H1 (cell line): ENCODE data around the gene GRAP. TPM values are rescaled to one million over a fixed set of nuclear protein-coding genes. Genes with fewer than 3 reads are reported as not detected.

ENCODE experiments used
- CTCF ChIA-PET: fragments of 300-600 bp; sonication (Branson Sonifier 250); formaldehyde crosslinking; loops from one replicate; lab custom pipeline; 2021; ENCODE audit not compliant: partially characterized antibody; lab: Charles Lee
- POLR2A ChIA-PET: fragments of 300-600 bp; sonication (Branson Sonifier 250); formaldehyde crosslinking; loops from one replicate; lab custom pipeline; 2021; ENCODE audit warnings: inconsistent platforms; ENCODE audit not compliant: partially characterized antibody; lab: Charles Lee
- DNase-seq, 2 experiments: peaks; one replicate each; pipeline versions ENCODE4 v3.0.0 to v3.0.0-alpha.2; 2010 to 2022; ENCODE audit warnings: low spot score in 2 of 2, low read depth in 1 of 2, mixed read lengths in 1 of 2
- FAIRE-seq: peaks from 2 replicates; lab custom pipeline; 2011; peaks lifted over from hg19 to GRCh38; lab: Jason Lieb, UNC
- H2AFZ ChIP-seq: 2 replicates; pipeline ENCODE4 v1.8.1; 2012; ENCODE audit warnings: low read length, inconsistent platforms
- H2AK5ac ChIP-seq: 2 replicates; pipeline ENCODE4 v1.6.1; 2013; ENCODE audit warnings: low read depth, low read length
- H2BK120ac ChIP-seq: replicated peaks from 2 replicates; pipeline ENCODE3; 2013; ENCODE audit warnings: low read depth, low read length, inconsistent platforms
- H2BK12ac ChIP-seq: 2 replicates; pipeline ENCODE4 v1.6.1; 2013; ENCODE audit warnings: low read depth, low read length
- H2BK15ac ChIP-seq: 2 replicates; pipeline ENCODE4 v1.6.1; 2013; ENCODE audit warnings: low read length
- H2BK20ac ChIP-seq: 2 replicates; pipeline ENCODE4 v1.6.1; 2013; ENCODE audit warnings: low read length
- H2BK5ac ChIP-seq: 2 replicates; pipeline ENCODE4 v1.6.1; 2013; ENCODE audit warnings: low read depth, low read length
- H3K14ac ChIP-seq: 2 replicates; pipeline ENCODE4 v1.6.1; 2013; ENCODE audit warnings: inconsistent platforms; ENCODE audit not compliant: insufficient read length
- H3K18ac ChIP-seq: 2 replicates; pipeline ENCODE4 v1.6.1; 2013; ENCODE audit warnings: low read length; ENCODE audit errors: extremely low read depth
- H3K23ac ChIP-seq: 2 replicates; pipeline ENCODE4 v1.6.1; 2013; ENCODE audit warnings: inconsistent platforms; ENCODE audit not compliant: insufficient read length
- H3K23me2 ChIP-seq: 2 replicates; pipeline ENCODE4 v1.6.1; 2013; ENCODE audit warnings: low read depth, low read length
- H3K27ac ChIP-seq: 2 replicates; pipeline ENCODE4 v1.6.1; 2011; ENCODE audit warnings: low read depth, low read length, inconsistent platforms
- H3K27me3 ChIP-seq, 4 experiments: replicated peaks in 1 of 4; 1 replicate in 1 of 4; 2 replicates in 3 of 4; pipeline versions ENCODE4 v1.6.1 to v1.8.1; 2011 to 2013; ENCODE audit warnings: low read length in 3 of 4, mild to moderate bottlenecking in 3 of 4, inconsistent platforms in 2 of 4, mixed read lengths in 2 of 4, moderate library complexity in 1 of 4; ENCODE audit not compliant: control insufficient read depth in 3 of 4, insufficient read depth in 3 of 4; ENCODE audit errors: extremely low read depth in 1 of 4
- H3K36me3 ChIP-seq, 4 experiments: 2 replicates each; pipeline versions ENCODE4 v1.6.1 to v1.8.1; 2011 to 2013; ENCODE audit warnings: mild to moderate bottlenecking in 4 of 4, low read length in 3 of 4, moderate library complexity in 2 of 4, control low read depth in 1 of 4, inconsistent platforms in 1 of 4; ENCODE audit not compliant: insufficient read depth in 4 of 4, control insufficient read depth in 2 of 4
- H3K4ac ChIP-seq: replicated peaks from 2 replicates; pipeline ENCODE3; 2013; ENCODE audit warnings: low read length, low read depth, mixed read lengths, inconsistent platforms; ENCODE audit not compliant: insufficient read length
- H3K4me1 ChIP-seq, 4 experiments: replicated peaks in 1 of 4; 1 replicate in 1 of 4; 2 replicates in 3 of 4; pipeline versions ENCODE4 v1.6.1 to v1.8.1; 2011 to 2013; ENCODE audit warnings: low read length in 3 of 4, inconsistent platforms in 2 of 4, mixed read lengths in 1 of 4; ENCODE audit not compliant: insufficient read depth in 4 of 4, control insufficient read depth in 3 of 4
- H3K4me2 ChIP-seq, 2 experiments: 2 replicates each; pipeline versions ENCODE4 v1.6.1 to v1.8.1; 2011 to 2013; ENCODE audit warnings: low read depth in 2 of 2, low read length in 2 of 2, control low read depth in 1 of 2, inconsistent platforms in 1 of 2, mild to moderate bottlenecking in 1 of 2; ENCODE audit not compliant: insufficient read depth in 1 of 2
- H3K4me3 ChIP-seq, 4 experiments: fragments of 200-600, 300-600 bp in 1 of 4; sonication (generic), shearing (Covaris generic), sonication (Bioruptor Twin) in 1 of 4; 2 replicates each; pipeline versions ENCODE4 v1.5.1 to v1.8.1; 2011 to 2016; ENCODE audit warnings: low read length in 4 of 4, low read depth in 3 of 4, control low read depth in 2 of 4, inconsistent platforms in 2 of 4, mild to moderate bottlenecking in 2 of 4, mixed read lengths in 1 of 4, moderate library complexity in 1 of 4; ENCODE audit not compliant: insufficient read depth in 2 of 4; ENCODE audit errors: extremely low read depth in 1 of 4
- H3K56ac ChIP-seq: replicated peaks from 2 replicates; pipeline ENCODE3; 2013; ENCODE audit warnings: low read depth, mild to moderate bottlenecking, mixed read lengths, low read length, inconsistent platforms; ENCODE audit not compliant: insufficient read length
- H3K79me1 ChIP-seq: 2 replicates; pipeline ENCODE4 v1.6.1; 2013; ENCODE audit warnings: low read depth, low read length, control low read depth
- H3K79me2 ChIP-seq, 2 experiments: 2 replicates each; pipeline versions ENCODE4 v1.6.1 to v1.8.1; 2012 to 2013; ENCODE audit warnings: low read length in 2 of 2, mild to moderate bottlenecking in 2 of 2, inconsistent platforms in 1 of 2; ENCODE audit not compliant: insufficient read depth in 2 of 2, control insufficient read depth in 1 of 2
- H3K9ac ChIP-seq, 4 experiments: replicated peaks in 1 of 4; 1 replicate in 1 of 4; 2 replicates in 3 of 4; pipeline versions ENCODE4 v1.6.1 to v1.8.1; 2011 to 2013; ENCODE audit warnings: low read depth in 3 of 4, low read length in 3 of 4, control low read depth in 2 of 4, mild to moderate bottlenecking in 2 of 4, moderate library complexity in 2 of 4, inconsistent platforms in 1 of 4; ENCODE audit errors: extremely low read depth in 1 of 4
- H3K9me3 ChIP-seq, 2 experiments: 2 replicates each; pipeline versions ENCODE4 v1.6.1 to v1.8.1; 2012 to 2013; ENCODE audit warnings: mild to moderate bottlenecking in 2 of 2, moderate library complexity in 2 of 2, control low read depth in 1 of 2, inconsistent platforms in 1 of 2, low read depth in 1 of 2, low read length in 1 of 2, mixed read lengths in 1 of 2; ENCODE audit not compliant: insufficient read depth in 2 of 2
- H4K20me1 ChIP-seq, 2 experiments: replicated peaks in 1 of 2; 2 replicates each; pipeline versions ENCODE3 to v1.8.1; 2011 to 2013; ENCODE audit warnings: inconsistent platforms in 2 of 2, low read length in 2 of 2, mild to moderate bottlenecking in 1 of 2; ENCODE audit not compliant: insufficient read depth in 2 of 2, control insufficient read depth in 1 of 2
- H4K5ac ChIP-seq: 2 replicates; pipeline ENCODE4 v1.6.1; 2013; ENCODE audit warnings: low read length, low read depth, mixed read lengths, inconsistent platforms; ENCODE audit not compliant: insufficient read length
- H4K8ac ChIP-seq: 2 replicates; pipeline ENCODE4 v1.8.0; 2013; ENCODE audit warnings: mild to moderate bottlenecking, moderate library complexity, low read length, inconsistent platforms; ENCODE audit not compliant: insufficient read depth; ENCODE audit errors: extremely low read depth
- H4K91ac ChIP-seq: replicated peaks from 2 replicates; pipeline ENCODE3; 2013; ENCODE audit warnings: low read length, mixed read lengths, inconsistent platforms; ENCODE audit not compliant: insufficient read length
- SAP30 ChIP-seq: fragments of 300-600 bp; sonication (generic); IDR thresholded peaks from 2 replicates; pipeline ENCODE4 v1.7.1; 2012; ENCODE audit warnings: low read length, moderate library complexity, mild to moderate bottlenecking, inconsistent platforms; ENCODE audit not compliant: insufficient read depth, insufficient replicate concordance
- WGBS, 2 experiments: shearing (Covaris generic) in 1 of 2; methylation state at CpG; one replicate each; pipeline versions ENCODE4 v1.1.6 to v1.1.7; 2013 to 2015; ENCODE audit warnings: low lambda C conversion rate in 2 of 2, mixed read lengths in 2 of 2, inconsistent platforms in 1 of 2, low coverage in 1 of 2, missing lambda C conversion rate in 1 of 2; ENCODE audit not compliant: insufficient replicate concordance in 2 of 2, insufficient coverage in 1 of 2, insufficient read length in 1 of 2; ENCODE audit errors: extremely low coverage in 1 of 2, missing lambda C conversion rate in 1 of 2; 5-methylcytosine and 5-hydroxymethylcytosine counted together
- polyA plus RNA-seq, 7 experiments: library from polyadenylated mRNA; depleted of rRNA in 3 of 7; stranded (reverse) in 5 of 7; unstranded in 2 of 7; fragments of >200 nt in 5 of 7; fragments of 200-250 nt in 2 of 7; gene quantifications; 1 replicate in 5 of 7; 2 replicates in 1 of 7; 4 replicates in 1 of 7; pipeline versions ENCODE4 v1.2.1 to v1.2.3, GENCODE V29; 2011 to 2013; ENCODE audit warnings: missing spikeins in 2 of 7, mixed read lengths in 2 of 7
- total RNA-seq: library from RNA; stranded (reverse); fragmentation: NEBNext Ultra II Directional; extraction: Animal tissue kit (Norgen Biotek cat#: 25700); gene quantifications from 2 replicates; pipeline ENCODE4 v1.2.1, GENCODE V29; 2021

Gene GRAP
- total and polyA plus RNA-seq, 2 of the 8 experiments (the other 6 are each of a cell fraction or from before 2014, with no cell fraction given): 0.18 to 0.24 TPM

- H3K4me2 ChIP-seq: no peak overlapping the region
- no peaks in the 10 kb centered on the region for H3K23me2 ChIP-seq
- H3K36me3 ChIP-seq: peaks cover 13 to 30% (median 23%) of the 10 kb centered on the region in 4 experiments
- no peak overlapping the region for H3K9ac ChIP-seq
- no peak overlapping the region for H3K27ac ChIP-seq
- H4K91ac ChIP-seq: no peak overlapping the region
- DNase-seq: no peak
- H3K79me2 ChIP-seq: no peaks in the 10 kb centered on the region
- no peak overlapping the region for H3K14ac ChIP-seq
- no peak overlapping the region for H2AK5ac ChIP-seq
- WGBS, 2 experiments: 78% methylated on average over 4 of the region's 4 CpGs; no CpG with 5 or more reads in 1 of the 2 experiments
- no peak overlapping the region for H2AFZ ChIP-seq
- POLR2A ChIA-PET: interaction anchor here (1.1 to 2.4 kb wide), 2 partner anchors 11 to 26 kb away, joined by 3 to 8 read pairs; no protein-coding TSS in a partner anchor
- no peak overlapping the region for H2BK120ac ChIP-seq
- no peak overlapping the region for H4K8ac ChIP-seq
- CTCF ChIA-PET: interaction anchor here (1.1 to 4.9 kb wide), 3 partner anchors 15 to 25 kb away, joined by 3 to 30 read pairs (median 4); partner anchors contain the start of gene SLC5A10
- H3K23ac ChIP-seq: no peak overlapping the region
- H3K4me3 ChIP-seq: no peak overlapping the region
- no peaks in the 10 kb centered on the region for H3K27me3 ChIP-seq
- no peak overlapping the region for H3K56ac ChIP-seq
- H4K20me1 ChIP-seq: peaks cover 6 to 21% of the 10 kb centered on the region in 2 experiments
- H3K9me3 ChIP-seq: no peaks in the 10 kb centered on the region
- H3K18ac ChIP-seq: no peak overlapping the region
- no peak overlapping the region for H4K5ac ChIP-seq
- H3K4ac ChIP-seq: no peak overlapping the region
- no peak overlapping the region for H2BK15ac ChIP-seq
- H2BK12ac ChIP-seq: no peak overlapping the region
- no peak overlapping the region for H2BK5ac ChIP-seq
- peaks cover 7% of the 10 kb centered on the region; the same call in 1 of the 2 replicates for H3K79me1 ChIP-seq
- no peaks in the 10 kb centered on the region; a peak in 2 of 7 replicates for H3K4me1 ChIP-seq
- H2BK20ac ChIP-seq: no peak overlapping the region
- FAIRE-seq: no peak
- TF ChIP-seq SAP30: no peak
These were observed 69.7 kb downstream of the GRAP start for GRCh38 chr17:18977021-18977420.
